ENCODE data around the gene MAD1L1. TPM values are rescaled to one million over a fixed set of nuclear protein-coding genes. Genes with fewer than 3 reads are reported as not detected.
"Not testable (repeated sequence)": the region's sequence is repeated elsewhere in the genome, so short reads cannot be mapped to it uniquely, and the experiment has no call there.

The MAD1L1 gene
- total RNA-seq, 1 experiment from 2014 or later = 50.8 TPM

GRCh38 chr7:1862560-1862959 lies 370.2 kb downstream of the MAD1L1 start:
- Histone ChIP-seq H3K4me1 (replicated peaks; ENCODE audit: insufficient read depth) (no peaks in the 10 kb centered on the region), H2AFZ (no peak overlapping the region), H3K9me2 (ENCODE audit: insufficient read depth) (no peaks in the 10 kb centered on the region), H3K4me2 (no peak overlapping the region), H3K27me3 (ENCODE audit: insufficient read depth, low read depth) (no peaks in the 10 kb centered on the region), H4K20me1 (ENCODE audit: insufficient read depth) (peaks cover 3% of the 10 kb centered on the region; the same call in 1 of the 2 replicates), H3K36me3 (ENCODE audit: low read depth) (no peaks in the 10 kb centered on the region), H3K9me3 (ENCODE audit: insufficient read depth, low read depth) (no peaks in the 10 kb centered on the region), H3K79me2 (ENCODE audit: low read depth) (no peaks in the 10 kb centered on the region), H3K4me3 (no peak overlapping the region), H3K27ac (no peak overlapping the region), H3F3A (ENCODE audit: insufficient read depth, low read depth) (no peaks in the 10 kb centered on the region)
- intact Hi-C loops (cut with micrococcal nuclease; ENCODE audit: unreplicated experiment) = no loop called here
- no peak for DNase-seq
- BruUV-seq (replicated peaks) = no TSS peak
- ChIA-PET POLR2A (ENCODE audit: unreplicated experiment) (interaction anchor here (0.5 kb wide), 1 partner anchor 91 kb away, joined by 5 read pairs; no protein-coding TSS in a partner anchor), CTCF (no interaction called here)
- TF ChIP-seq CTCF (conservative IDR thresholded peaks at IDR 0.05) = no peak
- no peak for TF ChIP-seq EZH2 (IDR thresholded peaks at IDR 0.05; ENCODE audit: low read depth)

DNA sequence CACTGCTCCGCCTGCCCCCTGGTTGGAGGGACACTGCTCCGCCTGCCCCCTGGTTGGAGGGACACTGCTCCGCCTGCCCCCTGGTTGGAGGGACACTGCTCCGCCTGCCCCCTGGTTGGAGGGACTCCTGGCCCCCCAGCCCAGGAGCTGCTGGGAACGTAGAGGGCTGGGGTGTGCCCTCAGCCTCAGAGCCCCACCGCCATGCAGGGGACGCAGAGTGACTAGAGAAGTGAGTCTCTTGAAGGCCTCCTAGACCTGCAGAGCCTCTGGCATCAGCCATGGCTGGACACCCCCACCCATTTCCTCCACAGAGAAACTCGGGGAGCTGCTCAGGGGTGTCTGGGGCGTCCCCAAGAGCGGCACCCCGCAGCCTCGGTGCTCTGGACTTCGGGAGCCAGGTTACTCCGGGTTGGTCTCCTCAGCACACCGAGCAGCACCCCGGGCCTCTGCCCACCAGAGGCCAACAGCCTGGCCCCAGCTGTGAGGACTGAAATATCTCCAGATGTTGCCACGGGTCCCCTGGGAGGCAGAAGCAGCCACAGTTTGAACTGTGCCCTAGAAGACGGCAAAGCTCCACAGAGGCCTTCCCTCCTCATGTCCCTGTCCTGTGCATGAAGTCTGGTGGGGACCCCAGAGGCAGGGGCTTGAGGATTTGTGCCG lies 370.8 kb downstream of the MAD1L1 start:
- H3K4me2 ChIP-seq = no peak overlapping the region
- no peak overlapping the region for H3K27ac ChIP-seq
- no peaks in the 10 kb centered on the region for H3K9me3 ChIP-seq (ENCODE audit: insufficient read depth, low read depth)
- H3K9me2 ChIP-seq (ENCODE audit: insufficient read depth) = no peaks in the 10 kb centered on the region
- ChIA-PET POLR2A (ENCODE audit: unreplicated experiment) (no interaction called here), CTCF (no interaction called here)
- intact Hi-C loops (cut with micrococcal nuclease; ENCODE audit: unreplicated experiment) = no loop called here
- H3K27me3 ChIP-seq (ENCODE audit: insufficient read depth, low read depth) = no peaks in the 10 kb centered on the region
- H3F3A ChIP-seq (ENCODE audit: insufficient read depth, low read depth) = no peaks in the 10 kb centered on the region
- no peak for DNase-seq
- H3K79me2 ChIP-seq (ENCODE audit: low read depth) = no peaks in the 10 kb centered on the region
- H3K4me3 ChIP-seq = no peak overlapping the region
- no peak overlapping the region for H2AFZ ChIP-seq
- H3K4me1 ChIP-seq (replicated peaks; ENCODE audit: insufficient read depth) = no peaks in the 10 kb centered on the region
- H3K36me3 ChIP-seq (ENCODE audit: low read depth) = no peaks in the 10 kb centered on the region
- BruUV-seq (replicated peaks) = no TSS peak
- peaks cover 3% of the 10 kb centered on the region; the same call in 1 of the 2 replicates for H4K20me1 ChIP-seq (ENCODE audit: insufficient read depth)
- no peak for TF ChIP-seq CTCF (conservative IDR thresholded peaks at IDR 0.05)
- no peak for TF ChIP-seq EZH2 (IDR thresholded peaks at IDR 0.05; ENCODE audit: low read depth)

GRCh38 chr7:1860881-1861798 lies 371.6 kb downstream of the MAD1L1 start:
- H3K9me2 ChIP-seq (ENCODE audit: insufficient read depth); H3F3A ChIP-seq (ENCODE audit: insufficient read depth, low read depth); H2AFZ ChIP-seq; CTCF ChIA-PET; H3K36me3 ChIP-seq (ENCODE audit: low read depth); H3K27ac ChIP-seq; H3K9me3 ChIP-seq (ENCODE audit: insufficient read depth, low read depth); H3K79me2 ChIP-seq (ENCODE audit: low read depth); H3K4me1 ChIP-seq (replicated peaks; ENCODE audit: insufficient read depth); POLR2A ChIA-PET (ENCODE audit: unreplicated experiment); H3K4me2 ChIP-seq; H3K27me3 ChIP-seq (ENCODE audit: insufficient read depth, low read depth); H4K20me1 ChIP-seq (ENCODE audit: insufficient read depth); BruUV-seq (replicated peaks); DNase-seq; intact Hi-C loops (cut with micrococcal nuclease; ENCODE audit: unreplicated experiment); H3K4me3 ChIP-seq: not testable (repeated sequence)

Measured in PC-9 (cell line).